Keratinocyte (primary cell): ENCODE results near the gene CFAP61. TPM values are rescaled to one million over a fixed set of nuclear protein-coding genes. Genes with fewer than 3 reads are reported as not detected.

Experiments used
- DNase-seq: peaks from one replicate; pipeline ENCODE4 v3.0.0-alpha.2; 2011; ENCODE audit warnings: low read depth, missing footprints, low spot score
- FAIRE-seq: peaks from 2 replicates; lab custom pipeline; 2011; peaks lifted over from hg19 to GRCh38; lab: Jason Lieb, UNC
- H2AFZ ChIP-seq: 2 replicates; pipeline ENCODE4 v1.6.0; 2012; ENCODE audit warnings: low read length, control low read depth, inconsistent platforms; ENCODE audit not compliant: control insufficient read depth
- H3K27ac ChIP-seq: 2 replicates; pipeline ENCODE4 v1.5.1; 2011; ENCODE audit warnings: low read length; ENCODE audit not compliant: control insufficient read depth, insufficient read depth
- H3K27me3 ChIP-seq: 3 replicates; pipeline ENCODE4 v1.6.0; 2011; ENCODE audit warnings: low read length; ENCODE audit not compliant: control insufficient read depth, insufficient read depth; ENCODE audit errors: extremely low read depth
- H3K36me3 ChIP-seq, 2 experiments: 2 replicates in 1 of 2; 3 replicates in 1 of 2; pipeline ENCODE4 v1.5.1; 2011; ENCODE audit warnings: low read length in 2 of 2, mild to moderate bottlenecking in 1 of 2; ENCODE audit not compliant: control insufficient read depth in 2 of 2, insufficient read depth in 2 of 2; ENCODE audit errors: extremely low read depth in 1 of 2
- H3K4me1 ChIP-seq: 3 replicates; pipeline ENCODE4 v1.5.1; 2011; ENCODE audit warnings: low read length; ENCODE audit not compliant: control insufficient read depth, insufficient read depth; ENCODE audit errors: extremely low read depth
- H3K4me2 ChIP-seq: 3 replicates; pipeline ENCODE4 v1.6.0; 2011; ENCODE audit warnings: low read depth, low read length; ENCODE audit not compliant: control insufficient read depth, insufficient read depth; ENCODE audit errors: extremely low read depth
- H3K4me3 ChIP-seq, 3 experiments: fragments of 200-600 bp in 1 of 3; sonication (generic) in 1 of 3; 2 replicates in 2 of 3; 3 replicates in 1 of 3; pipeline ENCODE4 v1.5.1; 2011 to 2016; ENCODE audit warnings: low read length in 3 of 3, mild to moderate bottlenecking in 3 of 3, control low read depth in 2 of 3, inconsistent platforms in 1 of 3, low read depth in 1 of 3, mixed read lengths in 1 of 3, mixed run types in 1 of 3, moderate library complexity in 1 of 3; ENCODE audit not compliant: control insufficient read depth in 2 of 3, insufficient read depth in 2 of 3; ENCODE audit errors: extremely low read depth in 1 of 3
- H3K79me2 ChIP-seq: 2 replicates; pipeline ENCODE4 v1.6.0; 2012; ENCODE audit warnings: low read length; ENCODE audit not compliant: control insufficient read depth, insufficient read depth
- H3K9ac ChIP-seq: 3 replicates; pipeline ENCODE4 v1.6.0; 2011; ENCODE audit warnings: low read length; ENCODE audit not compliant: control insufficient read depth, insufficient read depth; ENCODE audit errors: extremely low read depth
- H3K9me1 ChIP-seq: 3 replicates; pipeline ENCODE4 v1.6.0; 2011; ENCODE audit warnings: low read length; ENCODE audit not compliant: control insufficient read depth, insufficient read depth; ENCODE audit errors: extremely low read depth
- H3K9me3 ChIP-seq: 2 replicates; pipeline ENCODE4 v1.5.1; 2012; ENCODE audit warnings: low read depth, low read length; ENCODE audit not compliant: control insufficient read depth
- H4K20me1 ChIP-seq: 3 replicates; pipeline ENCODE4 v1.6.0; 2011; ENCODE audit warnings: low read length; ENCODE audit not compliant: control insufficient read depth, insufficient read depth; ENCODE audit errors: extremely low read depth
- EZH2 ChIP-seq: IDR thresholded peaks from one replicate; pipeline ENCODE4 v1.6.1; 2012; ENCODE audit warnings: inconsistent platforms, mild to moderate bottlenecking, low read length, moderate library complexity
- dilution Hi-C: fragments of 300-500 bp; cut with MboI; formaldehyde crosslinking; loops from one replicate; pipeline ENCODE4 v1.7.0; 2020; ENCODE audit warnings: low sequenced_read_pairs; ENCODE audit not compliant: extremely low pct_ligation_motif_present
- polyA plus RNA-seq, 5 experiments: library from polyadenylated mRNA; depleted of rRNA in 3 of 5; stranded (reverse) in 3 of 5; stranded (forward) in 1 of 5; unstranded in 1 of 5; fragments of >200 nt; gene quantifications; 1 replicate in 1 of 5; 2 replicates in 3 of 5; 3 replicates in 1 of 5; pipeline versions ENCODE4 v1.2.1 to v1.2.3, GENCODE V29; 2011 to 2012; ENCODE audit warnings: missing spikeins in 2 of 5, low read depth in 1 of 5, low replicate concordance in 1 of 5
- TF ChIP-seq, protein P1 (sequence below), 3 experiments: IDR thresholded peaks in 1 of 3; conservative IDR thresholded peaks in 1 of 3; optimal IDR thresholded peaks in 1 of 3; 2 replicates in 2 of 3; 3 replicates in 1 of 3; pipeline versions ENCODE3 to v1.5.1; 2011; ENCODE audit warnings: low read length in 3 of 3, mild to moderate bottlenecking in 3 of 3, moderate library complexity in 2 of 3, control low read depth in 1 of 3, inconsistent platforms in 1 of 3; ENCODE audit not compliant: insufficient read depth in 2 of 3; ENCODE audit errors: extremely low read depth in 1 of 3

CFAP61 gene
- polyA plus RNA-seq, 1 donor (not counting 4 experiments of a cell fraction or from before 2014, with no cell fraction given), result 0.25 TPM

DNA sequence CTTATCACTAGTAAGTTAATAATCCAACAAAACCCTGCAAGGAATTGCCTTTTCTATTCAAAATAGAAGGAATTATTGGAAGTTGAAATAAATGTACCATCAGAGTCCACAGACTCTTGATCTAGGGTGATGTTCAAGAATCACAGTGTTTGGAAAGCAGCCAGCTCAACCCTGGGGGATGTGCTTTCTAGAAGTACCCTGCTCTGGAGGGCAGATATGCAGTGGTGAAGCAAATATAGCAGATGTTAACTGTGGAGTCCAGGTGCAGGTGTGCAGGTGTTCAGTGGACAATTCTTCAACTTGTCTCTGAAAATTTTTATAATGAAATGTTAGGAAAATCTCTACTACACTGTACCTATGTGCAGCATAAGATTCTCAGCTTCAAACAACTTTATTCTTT, 306.5 kb downstream of the CFAP61 start:
- DNase-seq (no peak), FAIRE-seq (no peak)
- Histone ChIP-seq H3K36me3 (no peaks in the 10 kb centered on the region), H3K27ac (no peak overlapping the region), H3K4me1 (no peaks in the 10 kb centered on the region), H4K20me1 (no peaks in the 10 kb centered on the region), H3K4me2 (no peak overlapping the region), H3K9me3 (no peaks in the 10 kb centered on the region), H3K9ac (no peak overlapping the region), H3K9me1 (no peaks in the 10 kb centered on the region), H2AFZ (no peak overlapping the region), H3K27me3 (peaks cover 34% of the 10 kb centered on the region), H3K79me2 (no peaks in the 10 kb centered on the region), H3K4me3 (no peak overlapping the region)
- dilution Hi-C loops, result no loop called here
- TF ChIP-seq EZH2, result no peak
- TF ChIP-seq, protein P1, sequence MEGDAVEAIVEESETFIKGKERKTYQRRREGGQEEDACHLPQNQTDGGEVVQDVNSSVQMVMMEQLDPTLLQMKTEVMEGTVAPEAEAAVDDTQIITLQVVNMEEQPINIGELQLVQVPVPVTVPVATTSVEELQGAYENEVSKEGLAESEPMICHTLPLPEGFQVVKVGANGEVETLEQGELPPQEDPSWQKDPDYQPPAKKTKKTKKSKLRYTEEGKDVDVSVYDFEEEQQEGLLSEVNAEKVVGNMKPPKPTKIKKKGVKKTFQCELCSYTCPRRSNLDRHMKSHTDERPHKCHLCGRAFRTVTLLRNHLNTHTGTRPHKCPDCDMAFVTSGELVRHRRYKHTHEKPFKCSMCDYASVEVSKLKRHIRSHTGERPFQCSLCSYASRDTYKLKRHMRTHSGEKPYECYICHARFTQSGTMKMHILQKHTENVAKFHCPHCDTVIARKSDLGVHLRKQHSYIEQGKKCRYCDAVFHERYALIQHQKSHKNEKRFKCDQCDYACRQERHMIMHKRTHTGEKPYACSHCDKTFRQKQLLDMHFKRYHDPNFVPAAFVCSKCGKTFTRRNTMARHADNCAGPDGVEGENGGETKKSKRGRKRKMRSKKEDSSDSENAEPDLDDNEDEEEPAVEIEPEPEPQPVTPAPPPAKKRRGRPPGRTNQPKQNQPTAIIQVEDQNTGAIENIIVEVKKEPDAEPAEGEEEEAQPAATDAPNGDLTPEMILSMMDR (optimal IDR thresholded peaks at IDR 0.05 in 1 of 3, IDR thresholded peaks at IDR 0.05 in 1 of 3, conservative IDR thresholded peaks at IDR 0.05 in 1 of 3; ENCODE audit: extremely low read depth in 1 of 3, insufficient read depth in 2 of 3, low read length in 3 of 3), result no peak

DNA sequence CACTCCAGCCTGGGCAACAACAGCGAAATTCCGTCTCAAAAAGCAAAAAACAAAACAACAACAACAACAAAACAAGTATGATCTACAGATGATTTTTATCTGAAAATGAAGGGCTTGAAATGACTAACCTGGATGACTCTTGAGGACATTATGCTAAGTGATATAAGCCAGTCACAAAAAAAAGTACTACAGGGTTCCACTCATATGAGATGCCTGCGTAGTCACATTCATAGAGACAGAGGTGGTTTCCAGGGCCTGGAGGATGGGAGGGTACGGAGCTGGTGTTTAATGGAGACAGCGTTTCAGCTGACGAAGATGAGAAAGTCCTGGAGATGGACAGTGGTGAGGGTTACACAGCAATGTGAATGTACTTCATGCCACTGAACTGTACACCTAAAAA, 307.3 kb downstream of the CFAP61 start:
- no peaks in the 10 kb centered on the region for H3K9me1 ChIP-seq
- no peaks in the 10 kb centered on the region for H3K4me1 ChIP-seq
- H4K20me1 ChIP-seq, result no peaks in the 10 kb centered on the region
- H3K27ac ChIP-seq, result no peak overlapping the region
- no peak overlapping the region for H3K4me3 ChIP-seq
- H3K9ac ChIP-seq, result no peak overlapping the region
- no peak for TF ChIP-seq EZH2
- TF ChIP-seq, protein P1 (optimal IDR thresholded peaks at IDR 0.05 in 1 of 3, IDR thresholded peaks at IDR 0.05 in 1 of 3, conservative IDR thresholded peaks at IDR 0.05 in 1 of 3; ENCODE audit: extremely low read depth in 1 of 3, insufficient read depth in 2 of 3, low read length in 3 of 3), result no peak
- H3K27me3 ChIP-seq, result peaks cover 42% of the 10 kb centered on the region
- no peak overlapping the region for H2AFZ ChIP-seq
- H3K4me2 ChIP-seq, result no peak overlapping the region
- H3K79me2 ChIP-seq, result no peaks in the 10 kb centered on the region
- no peaks in the 10 kb centered on the region for H3K9me3 ChIP-seq
- DNase-seq (no peak), FAIRE-seq (no peak)
- H3K36me3 ChIP-seq, result no peaks in the 10 kb centered on the region
- dilution Hi-C loops, result no loop called here
